B cell (primary cell): Measurements from ENCODE around the gene OTOR.

ENCODE experiments used
- EZH2 ChIP-seq: IDR thresholded peaks from 2 replicates; pipeline ENCODE4 v1.6.1; 2012; ENCODE audit warnings: borderline replicate concordance, low read depth, mild to moderate bottlenecking, moderate library complexity, low read length; ENCODE audit not compliant: insufficient read depth, poor library complexity, severe bottlenecking
- TF ChIP-seq, protein P1 (sequence below): fragments of 200-600 bp; IDR thresholded peaks from one replicate; pipeline ENCODE4 v1.8.0; 2022; ENCODE audit warnings: antibody characterized with exemption, mild to moderate bottlenecking

- TF ChIP-seq, protein P1, sequence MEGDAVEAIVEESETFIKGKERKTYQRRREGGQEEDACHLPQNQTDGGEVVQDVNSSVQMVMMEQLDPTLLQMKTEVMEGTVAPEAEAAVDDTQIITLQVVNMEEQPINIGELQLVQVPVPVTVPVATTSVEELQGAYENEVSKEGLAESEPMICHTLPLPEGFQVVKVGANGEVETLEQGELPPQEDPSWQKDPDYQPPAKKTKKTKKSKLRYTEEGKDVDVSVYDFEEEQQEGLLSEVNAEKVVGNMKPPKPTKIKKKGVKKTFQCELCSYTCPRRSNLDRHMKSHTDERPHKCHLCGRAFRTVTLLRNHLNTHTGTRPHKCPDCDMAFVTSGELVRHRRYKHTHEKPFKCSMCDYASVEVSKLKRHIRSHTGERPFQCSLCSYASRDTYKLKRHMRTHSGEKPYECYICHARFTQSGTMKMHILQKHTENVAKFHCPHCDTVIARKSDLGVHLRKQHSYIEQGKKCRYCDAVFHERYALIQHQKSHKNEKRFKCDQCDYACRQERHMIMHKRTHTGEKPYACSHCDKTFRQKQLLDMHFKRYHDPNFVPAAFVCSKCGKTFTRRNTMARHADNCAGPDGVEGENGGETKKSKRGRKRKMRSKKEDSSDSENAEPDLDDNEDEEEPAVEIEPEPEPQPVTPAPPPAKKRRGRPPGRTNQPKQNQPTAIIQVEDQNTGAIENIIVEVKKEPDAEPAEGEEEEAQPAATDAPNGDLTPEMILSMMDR: no peak
- no peak for TF ChIP-seq EZH2
Measured at GRCh38 chr20:16752901-16753300, 4.7 kb downstream of the OTOR start.
